GM19240 (cell line): ENCODE results near the gene CERK.

Experiments
- DNase-seq: peaks from one replicate; pipeline ENCODE4 v3.0.0; 2011; ENCODE audit warnings: low spot score; ENCODE audit not compliant: insufficient read length

CERK gene

DNA sequence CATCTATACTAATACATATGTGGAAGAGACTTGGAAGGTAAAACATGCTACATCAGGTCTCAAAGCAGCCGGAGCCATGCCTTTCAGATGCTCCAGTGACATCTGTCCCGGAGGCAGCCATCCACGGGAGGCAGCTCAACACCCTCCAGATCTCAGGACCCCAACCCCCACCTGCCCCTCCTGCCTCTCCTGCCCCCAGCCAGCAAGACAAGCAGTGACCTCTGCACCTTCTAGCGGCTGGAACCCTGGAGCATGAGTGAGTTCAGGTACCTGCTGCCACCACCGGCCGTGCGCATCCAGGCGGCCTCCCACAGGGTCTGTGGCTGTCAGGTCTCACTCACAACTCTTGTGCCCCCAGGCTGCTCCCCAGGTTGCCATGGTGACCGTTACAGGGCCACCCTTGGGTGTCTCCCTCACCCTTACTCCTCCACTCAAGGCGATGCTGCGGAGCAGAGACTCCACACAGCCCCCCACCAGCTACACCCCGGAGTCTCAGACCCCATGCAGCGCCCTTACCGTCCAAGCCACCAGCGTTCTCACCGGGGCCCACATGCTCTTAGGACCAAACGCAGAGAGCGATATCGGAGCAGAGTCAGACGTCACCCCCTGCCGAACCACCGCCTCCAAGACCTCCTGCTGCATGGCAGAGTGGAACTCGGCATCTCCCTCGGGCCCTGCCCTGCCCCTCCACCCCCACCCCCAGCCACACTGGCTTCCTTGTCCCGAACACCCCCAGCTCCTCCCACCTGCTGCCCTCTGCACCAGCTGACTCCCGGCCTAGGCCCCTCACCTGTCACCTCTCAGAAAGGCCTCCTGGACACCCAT is 34.7 kb downstream of the CERK start:
- DNase-seq = no peak

DNA sequence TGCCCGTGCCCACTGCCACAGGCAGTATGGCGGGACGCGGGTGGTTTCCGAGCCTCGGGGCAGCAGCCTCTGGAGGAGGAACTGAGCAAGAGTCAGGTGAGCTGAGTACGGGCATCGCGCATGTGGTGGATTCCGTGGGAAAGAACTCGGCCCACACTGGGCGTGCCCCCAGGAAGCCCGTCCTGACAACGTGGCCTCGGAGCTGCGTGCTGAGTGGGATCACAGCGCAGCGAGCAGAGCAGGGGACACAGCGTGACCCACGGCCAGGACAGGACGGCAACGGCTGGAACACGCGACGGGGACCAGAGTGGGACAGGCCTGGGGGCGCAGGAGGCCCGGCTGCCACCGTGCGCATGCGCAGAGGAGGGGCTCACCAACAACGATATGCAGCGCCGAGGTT is 36.8 kb downstream of the CERK start:
- DNase-seq = no peak

DNA sequence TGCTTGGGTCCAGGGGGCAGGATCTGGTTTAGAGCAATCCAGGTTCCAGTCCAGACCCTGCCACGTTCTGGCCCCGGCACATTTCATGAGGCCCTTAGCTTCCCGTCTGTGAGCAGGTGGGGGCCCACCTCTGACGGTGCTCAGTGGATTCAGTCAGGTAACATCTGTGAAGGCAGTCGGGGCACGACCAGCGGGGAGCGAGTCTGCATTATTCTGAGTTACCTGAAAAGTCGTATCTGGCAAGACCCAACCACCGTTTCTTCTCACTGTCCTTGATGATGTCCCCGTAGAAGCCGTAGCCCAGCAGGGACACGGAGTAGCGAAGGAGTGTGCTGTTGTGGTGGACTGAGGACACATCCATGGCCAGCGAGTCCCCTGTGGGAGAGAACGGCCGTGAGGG is 39.0 kb downstream of the CERK start:
- DNase-seq = no peak

DNA sequence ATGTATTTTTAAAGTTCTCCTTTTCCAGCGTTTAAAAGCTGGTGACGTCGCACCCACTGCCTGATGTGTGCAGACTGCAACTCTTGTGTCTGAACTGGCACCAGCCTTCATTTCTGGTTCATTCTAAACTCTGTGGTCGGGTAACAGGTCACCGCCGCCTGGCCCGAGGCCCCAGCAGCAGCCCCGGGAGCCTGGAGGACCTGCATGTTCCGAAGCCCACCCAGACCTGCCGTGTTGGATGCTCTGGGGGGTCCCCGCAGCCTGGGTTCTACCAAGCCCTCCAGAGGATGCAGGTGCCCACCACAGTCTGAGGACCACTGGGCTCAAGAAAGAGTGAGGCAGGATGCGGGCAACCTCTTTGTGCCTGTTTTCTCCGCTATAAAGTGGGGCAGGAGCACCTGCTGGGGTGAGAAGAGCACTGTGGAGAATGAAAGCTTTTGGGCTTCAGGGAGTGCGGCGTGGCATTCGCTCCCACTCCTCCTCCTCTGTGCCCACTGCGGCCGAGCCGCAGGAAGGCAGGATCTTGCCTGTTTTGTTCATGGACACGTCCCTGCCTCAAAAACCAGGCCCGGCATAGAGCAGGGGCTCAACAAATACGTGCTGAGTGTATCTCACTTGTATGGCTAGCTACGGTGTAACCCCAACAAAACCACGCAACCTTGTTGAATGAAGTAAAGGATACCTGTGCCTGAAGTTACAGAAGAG is 40.1 kb downstream of the CERK start:
- no peak for DNase-seq

GRCh38 chr22:46696614-46697013 is 41.4 kb downstream of the CERK start:
- no peak for DNase-seq

- DNase-seq = no peak
Observed at GRCh38 chr22:46696229-46696518, 41.9 kb downstream of the CERK start.

DNA sequence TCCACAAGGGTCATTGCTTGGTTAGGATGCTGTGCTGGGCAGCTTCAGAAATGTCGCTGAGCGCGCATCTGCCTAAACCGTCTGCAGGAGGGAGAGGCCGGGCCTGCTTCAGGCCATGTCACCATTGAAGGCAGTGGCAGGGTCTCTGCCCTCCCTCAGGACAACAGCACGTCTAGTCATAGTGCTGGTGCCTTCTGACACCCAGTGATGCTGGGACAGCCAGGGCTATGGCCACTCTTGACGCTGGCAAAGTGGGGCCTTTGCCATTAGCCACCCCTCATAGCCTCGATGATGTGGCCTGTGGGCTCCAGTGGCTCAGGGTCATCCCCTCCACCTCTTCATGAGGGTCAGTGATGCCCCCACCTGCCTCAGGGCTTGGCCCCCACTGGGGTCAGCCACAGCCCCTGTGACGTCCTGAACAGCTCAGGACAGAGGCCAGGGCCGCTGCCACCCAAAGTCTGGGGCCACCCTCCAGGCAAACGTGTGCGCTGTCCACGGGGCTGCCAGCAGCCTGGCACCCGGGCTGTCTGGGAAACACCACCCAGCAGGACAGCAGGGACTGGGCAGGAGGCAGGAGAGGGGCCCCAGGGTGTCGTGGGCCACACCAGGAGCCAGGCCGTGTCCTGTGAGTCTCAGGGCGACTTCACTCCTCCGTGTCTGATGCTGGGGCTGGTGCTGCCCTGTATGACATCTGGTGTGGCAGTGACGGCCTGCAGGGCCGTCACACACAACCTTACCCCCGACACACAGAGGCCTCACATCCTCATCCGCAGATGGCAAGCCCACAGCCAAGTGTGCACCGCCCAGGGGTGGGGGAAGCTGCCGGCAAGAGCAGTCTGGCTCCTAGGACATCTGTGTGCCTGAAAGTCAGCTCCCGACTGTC is 42.5 kb downstream of the CERK start:
- DNase-seq = no peak

GRCh38 chr22:46694416-46695170 is 43.5 kb downstream of the CERK start:
- no peak for DNase-seq

- no peak for DNase-seq
Observed at GRCh38 chr22:46693634-46694415, 44.2 kb downstream of the CERK start.

- no peak for DNase-seq
Observed at GRCh38 chr22:46691571-46691970, 46.5 kb downstream of the CERK start.

DNA sequence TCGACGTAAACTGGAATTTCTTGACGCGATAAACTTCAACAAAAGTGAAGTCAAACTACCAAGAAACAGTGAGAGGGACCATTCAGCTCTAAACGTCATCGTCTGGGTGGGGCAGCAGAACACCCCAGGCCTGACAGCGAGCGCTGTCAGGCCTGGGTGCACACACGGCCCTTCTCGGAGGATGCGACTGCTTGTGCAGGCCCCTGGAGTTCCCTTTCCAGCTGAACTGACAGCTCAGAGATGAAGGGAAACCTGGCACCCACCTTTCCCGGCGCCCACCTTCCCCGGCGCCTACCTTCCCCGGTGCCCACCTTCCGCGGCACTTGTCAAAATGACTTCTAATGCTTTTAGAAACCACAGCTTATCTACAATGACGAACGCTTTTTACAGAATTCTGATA is 47.9 kb downstream of the CERK start:
- DNase-seq = no peak

DNA sequence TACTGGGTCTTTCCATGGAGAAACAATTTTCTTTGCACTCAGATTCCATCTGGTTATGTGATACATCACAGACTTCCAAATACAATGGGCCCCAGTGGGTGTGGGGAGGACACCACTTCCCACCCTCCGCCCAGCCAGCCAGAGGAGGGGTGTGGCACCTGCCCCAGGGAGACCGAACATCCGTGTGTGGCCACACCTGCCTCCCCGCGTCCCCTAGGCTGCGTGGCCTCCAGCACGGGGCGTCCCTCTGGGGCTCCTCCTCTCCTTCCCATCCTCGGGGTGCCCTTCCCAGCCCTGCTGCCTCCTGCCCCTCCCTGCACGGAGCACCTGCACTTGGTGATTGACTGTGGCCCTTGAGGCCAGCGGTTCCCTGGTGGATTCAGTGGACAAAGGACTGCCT is 49.1 kb downstream of the CERK start:
- DNase-seq = no peak

GRCh38 chr22:46687460-46687859 is 50.6 kb downstream of the CERK start:
- DNase-seq = no peak

DNA sequence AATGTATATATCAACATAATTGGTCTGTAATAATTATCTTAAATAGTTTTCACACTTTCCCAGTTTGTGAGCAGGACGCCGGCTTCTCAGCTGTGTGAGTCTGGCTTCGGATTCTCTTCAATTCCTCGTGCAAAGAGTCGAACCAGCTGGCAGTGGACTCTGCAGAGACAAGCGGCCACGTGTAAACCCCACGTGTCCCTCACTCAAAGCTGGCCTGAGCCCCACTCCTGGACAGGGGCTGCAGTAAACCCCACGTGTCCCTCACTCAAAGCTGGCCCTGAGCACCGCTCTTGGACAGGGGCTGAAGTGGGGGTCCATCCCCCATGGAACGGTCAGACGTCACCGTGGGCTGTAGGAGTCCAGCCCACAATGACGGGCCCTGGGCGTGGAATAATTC is 51.0 kb downstream of the CERK start:
- DNase-seq = no peak

DNA sequence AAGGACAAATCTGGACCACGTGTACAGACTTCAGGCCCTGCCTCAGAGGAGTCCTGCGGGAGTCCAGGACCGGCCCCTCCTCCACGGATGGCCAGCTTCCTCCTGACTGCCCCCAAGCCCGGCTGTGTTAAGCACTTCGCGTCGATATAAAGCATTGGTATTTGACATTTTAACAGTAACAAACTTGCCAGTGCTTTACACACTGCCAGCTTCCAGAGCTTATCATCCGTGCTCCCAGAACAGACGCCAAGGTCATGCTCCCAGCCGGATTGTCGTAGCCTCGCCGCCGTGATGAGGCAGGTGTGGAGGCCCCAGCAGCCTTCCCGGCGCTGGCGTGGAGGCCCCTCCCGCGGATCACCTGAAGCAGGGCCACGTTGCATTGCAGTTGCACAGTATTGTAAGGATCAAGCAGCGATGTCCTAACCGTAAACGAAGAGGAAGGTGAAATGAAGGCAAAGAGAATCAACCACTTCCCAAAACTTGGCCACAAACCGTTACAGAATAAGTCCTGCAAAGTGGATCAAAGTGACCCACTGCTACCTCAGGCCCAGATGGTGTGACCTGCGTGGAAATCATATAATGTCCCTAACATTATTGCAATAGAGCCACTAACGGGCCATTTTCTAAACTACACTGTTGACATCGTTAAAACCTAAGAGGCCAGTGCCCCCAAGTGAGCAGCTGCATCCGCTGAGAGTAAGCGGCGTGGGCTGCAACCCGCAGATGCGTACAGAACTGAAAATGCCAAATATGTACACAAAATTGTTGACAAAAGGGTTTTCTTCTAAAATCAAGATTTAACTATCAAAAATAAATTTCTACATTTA is 51.6 kb downstream of the CERK start:
- DNase-seq = no peak

GRCh38 chr22:46684706-46685105 is 53.3 kb downstream of the CERK start:
- peak; percentile 91 for DNase-seq

- no peak for DNase-seq
Observed at GRCh38 chr22:46682011-46682731, 55.9 kb downstream of the CERK start.

DNA sequence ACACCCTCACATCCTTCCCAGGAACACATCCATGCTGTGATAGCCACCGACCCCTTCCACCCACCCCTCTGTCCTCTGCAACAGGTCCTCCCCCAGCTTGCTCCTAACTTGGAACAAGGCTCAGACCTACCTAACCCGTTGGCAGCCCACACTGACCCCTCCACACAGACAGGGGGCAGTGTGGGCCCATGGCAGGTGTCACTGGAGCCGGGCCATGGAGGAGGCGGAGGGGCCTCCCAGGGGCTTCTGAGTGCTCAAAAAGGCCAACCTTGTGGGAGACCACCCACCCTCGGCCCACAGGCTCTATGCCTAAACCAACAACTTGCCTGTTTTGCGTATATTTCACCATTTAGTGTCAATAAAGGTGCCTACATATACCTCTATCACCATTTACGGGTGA is 57.0 kb downstream of the CERK start:
- peak; percentile 58 for DNase-seq

DNA sequence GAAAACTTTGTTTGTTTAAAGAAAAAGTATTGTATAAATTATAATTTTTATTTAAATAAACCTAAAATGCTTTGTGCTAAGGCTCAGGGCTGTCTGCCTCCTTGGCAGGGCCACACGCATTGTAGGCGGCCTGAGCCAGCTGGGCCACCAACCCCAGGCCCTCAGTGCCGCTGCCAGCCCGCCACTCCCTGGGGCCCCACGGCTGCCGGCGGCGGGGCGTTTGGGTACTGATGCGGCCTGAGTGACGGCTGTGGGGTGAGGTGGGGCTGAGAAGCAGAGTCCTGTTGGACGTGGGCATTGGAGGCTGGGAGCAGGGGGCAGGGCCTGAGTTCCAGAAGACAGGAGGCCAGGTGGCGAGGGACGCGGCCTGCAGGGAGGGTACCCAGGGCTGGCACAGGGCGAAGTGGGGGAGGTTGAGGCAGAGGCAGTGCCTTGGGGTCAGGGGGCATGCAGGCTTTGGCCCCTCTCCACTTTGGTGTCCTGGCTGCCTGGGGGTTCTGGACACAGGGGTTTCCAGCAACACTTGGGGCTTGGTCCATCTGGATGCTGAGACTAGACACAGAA is 58.3 kb downstream of the CERK start:
- DNase-seq = no peak
